NCI-H128 (cell line): ENCODE results near the gene SMIM43.
"Not testable (repeated sequence)": the region's sequence is repeated elsewhere in the genome, so short reads cannot be mapped to it uniquely, and the experiment has no call there.

Experiments used
- DNase-seq: peaks from one replicate; lab custom pipeline; 2025; ENCODE audit not compliant: unreplicated experiment; lab: John Stamatoyannopoulos, UW

The SMIM43 gene

DNA sequence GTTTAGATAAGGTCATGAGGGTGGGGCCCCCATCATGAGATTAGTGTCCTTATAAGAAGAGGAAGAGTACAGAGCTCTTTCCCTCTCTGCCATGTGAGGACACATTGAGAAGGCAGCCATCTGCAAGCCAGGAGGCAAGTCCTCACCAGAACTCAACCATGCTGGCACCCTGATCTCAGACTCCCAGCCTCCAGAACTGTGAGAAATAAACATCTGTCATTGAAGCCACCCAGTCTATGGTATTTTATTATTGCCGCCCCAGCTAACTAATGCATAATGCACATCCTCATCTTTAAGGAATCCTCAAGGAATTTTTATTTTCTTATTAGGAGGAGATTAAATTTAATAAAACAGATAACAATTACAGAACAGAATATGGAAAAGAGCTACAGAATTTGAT, 19.4 kb upstream of the SMIM43 start:
- DNase-seq: no peak

DNA sequence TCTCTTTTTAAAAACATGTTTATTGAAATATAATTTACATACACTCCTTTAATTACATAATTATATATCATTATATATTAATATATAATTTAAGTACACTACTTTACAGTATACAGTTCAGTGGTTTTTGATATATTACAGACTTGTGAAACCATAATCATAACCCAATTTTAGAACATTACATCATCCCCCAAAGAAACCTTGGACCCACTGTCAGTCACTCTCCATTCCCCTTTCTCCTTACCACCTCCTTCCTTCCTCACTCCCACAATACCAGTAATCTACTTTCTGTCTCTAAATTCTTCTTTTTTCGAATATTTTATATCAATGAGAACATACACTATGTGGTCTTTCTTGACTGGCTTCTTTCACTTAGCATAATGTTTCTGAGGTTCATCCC, 18.2 kb upstream of the SMIM43 start:
- DNase-seq: no peak

DNA sequence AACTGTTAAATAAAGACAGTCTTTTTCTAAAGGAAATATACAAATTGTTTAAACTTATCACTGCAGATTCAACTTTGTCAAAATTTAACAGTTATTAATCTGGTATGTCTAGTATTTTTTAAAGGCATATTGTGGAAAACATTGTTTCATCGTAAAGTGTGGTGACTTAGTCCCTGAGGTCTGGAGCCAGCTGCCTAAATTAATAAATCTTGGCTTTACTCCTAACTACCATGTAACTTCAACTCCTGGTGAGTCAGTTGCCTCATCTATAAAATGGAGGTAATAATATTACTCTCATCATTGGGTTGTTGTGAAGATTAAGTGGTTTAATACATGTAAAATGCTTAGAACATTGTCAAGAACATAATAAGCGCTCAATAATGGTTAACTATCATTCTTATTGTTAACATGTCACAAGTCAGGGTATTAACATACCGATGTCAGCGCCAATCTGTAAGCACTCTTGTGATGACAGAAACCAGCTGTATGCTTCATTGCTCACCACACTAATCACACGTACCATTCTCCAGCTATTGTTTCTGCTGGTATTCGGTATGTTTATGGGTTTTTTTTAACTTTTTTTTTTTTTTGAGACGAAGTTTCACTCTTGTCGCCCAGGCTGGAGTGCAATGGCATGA, 14.1 kb upstream of the SMIM43 start:
- DNase-seq: no peak

DNA sequence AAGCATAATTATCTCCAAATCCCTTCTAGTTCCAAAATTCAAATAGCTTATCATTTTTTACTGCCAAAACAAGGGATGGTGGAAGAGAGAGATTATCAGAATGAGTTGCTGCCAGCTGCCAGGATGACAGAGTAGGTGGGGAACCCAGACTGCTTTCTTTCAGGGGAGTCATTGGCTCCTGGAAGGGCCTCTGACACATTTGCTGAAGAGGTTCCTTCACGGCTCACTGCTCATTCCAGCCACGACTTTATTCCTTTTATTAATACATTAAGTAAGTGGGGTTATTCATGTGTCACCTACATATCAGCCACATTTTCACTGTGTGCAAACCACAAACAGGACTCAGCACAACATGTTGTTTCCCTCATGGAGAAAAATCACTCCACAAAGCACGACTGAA, 12.7 kb upstream of the SMIM43 start:
- DNase-seq: no peak

DNA sequence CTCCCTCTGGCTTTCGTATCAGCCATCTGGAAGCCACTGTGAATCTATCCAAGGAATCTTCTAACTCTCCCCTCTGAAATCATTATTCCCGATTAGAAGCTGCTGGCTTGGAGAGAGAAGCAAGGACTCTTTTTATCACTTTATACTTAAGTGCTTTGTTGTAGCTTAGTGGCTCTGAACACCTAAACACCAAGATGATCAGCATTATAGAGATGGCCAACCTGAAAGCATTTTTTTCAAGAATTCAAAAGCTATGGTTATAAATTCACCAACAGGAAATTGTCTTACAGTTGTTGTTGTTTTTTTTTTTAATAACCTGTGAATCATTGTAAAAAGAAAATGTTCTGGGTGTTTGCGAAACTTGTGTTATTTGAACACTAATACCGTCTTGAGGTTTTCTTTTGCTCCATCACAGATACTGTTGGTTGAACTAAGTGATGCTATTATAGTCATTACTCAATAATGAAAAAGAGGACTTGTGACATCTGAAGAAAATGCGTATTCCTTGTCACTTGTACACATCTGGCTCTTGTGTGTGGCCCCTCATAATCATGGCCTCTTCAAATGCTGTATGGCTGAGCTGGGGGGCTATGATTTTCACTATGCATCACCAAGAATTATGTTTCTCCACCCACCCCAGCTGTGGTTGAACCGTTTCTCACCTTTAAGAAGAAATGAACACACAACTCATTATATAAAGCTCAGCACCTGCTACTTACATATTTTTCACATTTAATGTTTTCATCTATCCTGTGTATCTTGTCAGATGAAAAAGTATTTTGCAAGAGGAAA, 11.8 kb upstream of the SMIM43 start:
- no peak for DNase-seq

DNA sequence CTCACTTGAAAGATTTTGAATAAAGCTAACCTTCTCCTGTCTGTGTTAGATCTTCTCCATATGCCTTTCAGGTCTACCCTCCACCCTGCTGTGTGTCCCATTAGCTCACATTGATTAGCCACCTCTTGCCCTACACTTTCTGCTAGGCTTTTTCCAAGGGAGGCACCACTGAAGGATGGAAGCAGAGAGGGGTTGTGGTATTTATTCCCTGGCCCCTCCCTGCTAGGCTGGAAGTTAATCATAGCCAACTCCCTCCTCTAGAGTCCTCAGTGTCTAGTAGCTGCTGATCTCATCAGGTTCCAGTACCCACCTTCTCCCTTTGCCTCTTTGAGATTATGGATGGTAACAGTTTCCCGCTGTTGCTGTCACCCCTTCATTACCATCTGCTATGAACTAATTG, 8.9 kb upstream of the SMIM43 start:
- no peak for DNase-seq

DNA sequence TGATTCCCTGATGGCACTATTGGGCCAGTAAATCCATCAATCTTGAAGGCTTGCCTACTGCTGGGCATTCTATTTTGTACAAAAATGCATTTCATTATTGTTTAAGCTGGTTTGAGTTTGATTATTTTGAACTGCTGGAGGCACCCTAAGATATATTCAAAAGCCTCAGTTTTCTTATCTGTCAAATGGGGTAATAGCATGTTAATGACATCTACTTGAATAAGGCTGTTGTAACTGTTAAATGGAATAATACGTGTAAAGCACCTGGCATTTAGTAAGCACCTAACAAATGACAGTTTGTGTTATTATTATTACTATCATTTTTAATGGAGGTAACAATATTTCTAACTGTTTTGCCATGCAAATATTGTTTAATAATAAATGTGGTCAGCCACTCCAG, 6.9 kb upstream of the SMIM43 start:
- no peak for DNase-seq

DNA sequence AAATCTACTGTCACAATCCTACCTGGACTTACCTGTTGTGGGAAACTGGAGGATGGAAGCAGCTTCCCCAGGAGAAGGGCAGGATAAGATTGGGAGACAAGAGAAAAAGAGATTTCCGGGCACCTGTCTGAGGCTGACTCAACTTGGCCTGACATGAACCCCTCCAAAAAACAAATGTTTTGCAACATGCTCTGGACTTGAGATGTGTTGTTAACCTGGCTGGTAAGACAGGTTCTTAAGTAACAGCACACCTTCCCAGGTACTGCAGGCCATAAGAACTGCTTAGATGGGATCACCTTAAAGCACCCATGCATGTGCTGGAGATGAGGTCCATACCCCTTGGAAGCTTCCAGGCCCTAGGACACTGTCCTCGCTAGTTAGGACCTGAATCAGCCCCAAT, 4.4 kb upstream of the SMIM43 start:
- DNase-seq: no peak

DNA sequence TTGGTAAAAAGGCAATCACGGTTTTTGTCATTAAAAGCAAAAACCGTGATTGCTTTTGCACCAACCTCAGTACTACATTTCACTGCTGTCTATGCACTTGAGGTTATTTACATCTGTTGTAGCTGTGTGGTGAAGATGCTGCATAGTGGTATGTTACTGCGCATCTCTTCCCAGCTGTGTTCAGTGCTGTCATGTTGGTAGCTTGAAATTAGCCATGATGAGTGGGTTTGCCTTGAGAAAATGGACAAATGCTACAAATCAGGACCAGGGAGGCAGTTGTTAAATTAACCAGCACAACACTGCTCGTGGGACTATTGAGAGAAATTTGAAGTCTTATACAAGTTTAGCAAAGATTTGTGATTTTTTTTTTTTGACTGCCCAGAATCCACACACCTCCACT, 2.2 kb upstream of the SMIM43 start:
- DNase-seq: no peak

DNA sequence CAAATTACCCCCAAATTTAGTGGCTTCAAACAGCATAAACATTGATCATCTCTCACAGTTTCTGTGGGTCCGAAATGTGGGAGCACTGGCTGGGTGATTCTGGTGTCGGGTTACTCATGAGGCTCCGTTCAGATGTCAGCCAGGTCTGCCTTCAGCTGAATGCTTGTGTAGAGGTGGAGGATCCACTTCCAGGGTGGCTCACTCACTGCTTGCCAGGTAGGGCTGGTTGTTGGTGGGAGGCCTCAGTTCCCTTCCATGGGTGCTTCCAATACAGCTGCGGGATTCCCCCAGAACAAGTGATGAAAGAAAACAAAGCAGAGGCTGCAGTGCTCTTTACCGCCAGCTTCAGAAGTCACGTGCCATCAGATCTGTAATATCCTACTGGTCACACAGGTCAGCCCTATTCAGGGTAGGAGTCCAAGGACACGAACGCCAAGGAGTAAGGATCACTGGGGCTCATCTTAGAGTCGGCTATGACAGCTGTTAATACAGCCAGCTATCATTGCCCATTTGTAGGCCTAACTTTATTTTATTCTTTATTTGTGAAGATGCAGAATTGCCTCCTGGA, 1.1 kb upstream of the SMIM43 start:
- no peak for DNase-seq

DNA sequence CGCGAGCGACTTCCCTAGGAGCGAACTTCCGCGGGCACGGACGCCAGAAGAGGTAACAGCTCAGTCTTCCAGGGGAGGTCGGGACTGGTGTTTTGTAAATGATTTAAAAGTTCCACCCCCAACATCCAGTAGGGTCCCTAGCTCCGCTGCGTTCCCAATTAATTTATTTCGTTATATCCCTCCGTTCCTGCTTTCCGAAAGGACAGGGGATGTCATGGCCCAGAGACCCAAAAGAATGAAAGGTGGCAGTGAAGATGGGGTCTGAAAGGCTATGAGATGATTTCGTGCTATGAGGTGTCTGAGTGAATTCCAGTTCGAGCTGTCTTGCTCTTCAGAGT, 373 bp upstream of the SMIM43 start:
- no peak for DNase-seq

DNA sequence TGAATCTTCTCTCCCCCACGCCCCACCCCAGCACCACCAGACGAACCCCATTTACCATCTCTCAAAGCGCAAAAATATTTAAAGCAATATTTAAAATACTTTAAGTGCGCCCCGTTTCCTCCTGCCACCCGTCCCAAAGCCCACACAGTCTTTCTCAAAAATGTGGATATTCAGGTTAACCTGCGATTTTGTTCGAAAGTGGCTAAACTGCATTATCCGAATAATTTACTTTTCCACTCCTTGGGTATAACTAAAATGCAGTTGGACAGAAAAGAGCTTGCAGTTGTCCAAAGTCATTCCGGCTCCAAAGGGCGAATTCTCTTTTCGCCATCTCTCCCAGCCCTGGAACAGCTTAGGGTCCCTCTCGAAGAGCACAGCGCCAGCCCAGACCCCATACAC, 662 bp downstream of the SMIM43 start:
- no peak for DNase-seq

DNA sequence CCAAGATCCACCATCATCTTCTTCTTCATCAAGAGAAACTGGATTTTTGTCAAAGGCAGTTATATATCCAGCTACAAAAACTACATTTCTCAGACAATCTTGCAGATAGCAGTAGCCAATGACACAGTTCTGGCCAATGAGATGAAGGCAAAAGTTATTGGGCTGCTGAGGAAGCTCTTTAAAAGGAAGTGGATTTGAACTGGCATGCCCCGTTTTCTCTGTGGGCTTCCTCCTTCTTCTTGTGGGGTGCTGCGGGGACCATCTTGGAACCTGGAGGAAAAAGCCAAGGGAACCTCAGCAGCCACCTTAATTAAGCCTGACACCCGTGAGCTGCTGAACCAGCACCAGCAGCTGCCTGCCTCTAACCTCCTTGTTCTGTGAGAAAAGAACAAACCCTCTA, 4.8 kb downstream of the SMIM43 start:
- no peak for DNase-seq

DNA sequence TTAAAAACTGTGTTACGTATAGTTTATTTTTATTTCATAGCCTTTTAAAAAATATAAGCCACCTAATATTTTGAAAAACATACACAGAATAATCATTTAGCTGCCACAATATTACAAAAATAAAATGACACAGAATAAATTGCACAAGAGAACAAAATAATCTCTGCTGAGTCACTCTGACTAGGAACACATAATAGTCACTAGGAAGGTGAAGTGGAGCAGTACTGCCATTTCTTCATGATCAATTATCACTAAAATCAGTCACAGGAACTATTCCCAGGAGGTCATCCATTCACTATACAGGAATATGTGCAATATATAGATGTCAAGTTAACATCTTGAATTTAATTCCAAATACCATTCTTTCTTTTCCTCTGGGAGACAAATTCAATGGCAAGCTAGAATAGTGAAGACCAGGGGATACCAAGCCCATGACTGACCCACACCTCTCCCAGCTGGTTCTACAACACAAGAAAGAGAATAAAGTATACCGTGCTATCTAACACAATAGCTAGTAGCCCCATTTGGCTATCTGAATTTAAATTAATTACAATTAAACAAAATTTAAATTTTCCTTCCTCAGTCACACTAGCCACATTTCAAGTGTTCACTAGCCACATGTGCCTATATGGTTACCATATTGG, 5.9 kb downstream of the SMIM43 start:
- DNase-seq: no peak

DNA sequence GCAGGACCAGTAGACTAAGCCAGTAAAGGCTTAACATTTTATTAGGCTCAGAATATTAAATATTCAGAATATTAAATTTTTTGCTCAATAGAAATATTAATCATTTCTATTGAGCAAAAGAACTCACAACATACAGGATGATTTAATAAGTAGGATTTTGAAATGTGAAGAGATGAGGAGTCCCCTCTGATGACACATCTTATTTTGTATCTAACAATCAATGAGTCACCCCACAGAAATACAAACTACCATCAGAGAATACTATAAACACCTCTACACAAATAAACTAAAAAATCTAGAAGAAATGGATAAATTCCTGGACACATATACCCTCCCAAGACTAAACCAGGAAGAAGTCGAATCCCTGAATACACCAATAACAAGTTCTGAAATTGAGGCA, 12.8 kb downstream of the SMIM43 start:
- not testable (repeated sequence) for DNase-seq

DNA sequence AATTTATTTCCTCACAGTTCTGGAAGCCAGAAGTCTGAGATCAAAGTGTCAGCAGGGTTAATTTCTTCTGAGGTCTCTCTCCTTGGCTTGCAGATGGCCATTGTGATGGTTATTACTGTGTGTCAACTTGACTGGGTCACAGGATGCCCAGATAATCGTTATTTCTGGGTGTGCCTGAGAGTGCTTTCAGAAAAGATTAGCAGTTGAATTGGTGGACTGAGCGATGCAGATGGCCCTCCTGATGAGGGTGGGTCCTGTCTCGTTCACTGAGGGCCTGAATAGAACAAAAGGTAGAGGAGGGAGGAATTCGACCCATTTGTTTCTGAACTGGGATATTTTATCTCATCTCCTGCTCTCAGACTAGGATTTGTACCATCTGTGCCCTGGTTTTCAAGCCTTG, 15.7 kb downstream of the SMIM43 start:
- DNase-seq: no peak

DNA sequence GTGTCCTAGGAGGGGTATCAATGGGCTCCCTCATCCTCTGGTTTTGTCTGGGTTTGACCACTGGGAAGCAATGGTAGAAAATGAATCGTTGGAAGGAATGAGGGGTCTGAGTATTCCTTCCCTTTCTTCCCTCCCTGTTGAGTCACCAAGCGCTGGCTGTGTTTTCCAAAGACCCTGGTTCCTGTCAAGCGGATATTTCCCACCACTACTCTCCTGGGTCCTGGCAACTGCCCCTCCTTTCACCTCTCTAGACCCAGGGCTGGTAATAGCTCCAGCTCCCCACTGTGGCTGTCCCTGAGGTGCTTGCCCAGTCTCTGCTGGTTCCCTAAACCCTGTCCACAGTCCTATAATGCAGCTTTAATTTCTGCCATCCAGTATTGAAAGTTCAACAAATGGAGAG, 22.2 kb downstream of the SMIM43 start:
- DNase-seq: no peak

DNA sequence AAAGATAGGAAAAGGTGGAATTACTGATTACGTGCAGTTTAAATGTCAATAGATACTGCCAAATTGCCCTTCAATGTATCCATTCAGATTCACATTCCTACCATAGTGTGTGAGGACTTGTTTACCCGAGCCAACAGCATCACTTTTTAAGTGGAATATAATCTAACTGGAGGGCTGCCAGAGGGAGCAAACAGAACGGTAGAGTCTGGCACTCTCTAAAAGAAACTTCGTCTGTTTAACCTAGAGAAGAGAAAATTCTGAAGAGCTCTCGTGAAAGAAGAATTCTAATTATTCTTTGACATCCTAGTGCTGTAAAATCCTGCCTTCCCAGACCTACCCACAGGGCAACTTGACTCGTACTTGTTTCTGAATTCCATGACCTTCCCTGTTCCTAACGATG, 23.2 kb downstream of the SMIM43 start:
- no peak for DNase-seq

DNA sequence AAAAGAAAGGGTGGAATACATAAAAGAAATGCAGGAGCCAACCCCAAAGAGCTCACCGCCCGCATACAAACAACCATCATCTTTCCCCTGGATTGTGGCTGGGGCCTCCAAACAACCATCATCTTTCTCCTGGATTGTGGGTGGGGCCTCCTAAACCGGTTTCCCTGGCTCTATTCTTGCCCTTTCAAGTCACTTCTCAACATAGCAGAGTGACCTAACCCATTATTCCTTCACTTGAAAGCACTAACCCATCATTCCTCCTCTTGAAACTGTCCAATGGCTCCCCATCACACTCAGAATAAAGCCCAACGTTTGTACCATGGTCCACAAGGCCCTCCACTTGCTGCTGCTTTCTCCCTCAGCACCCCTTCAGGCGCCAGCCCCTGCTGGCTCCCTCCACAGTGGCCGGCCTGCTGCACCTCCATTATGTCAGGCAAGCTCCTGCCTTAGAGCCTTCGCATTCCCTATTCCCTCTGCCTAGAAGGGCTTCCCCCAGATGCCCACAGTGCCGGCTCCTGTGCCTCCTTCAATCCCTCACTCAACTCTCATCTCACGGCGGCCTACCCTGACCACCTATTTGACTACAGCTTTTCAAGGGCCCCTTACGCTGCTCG, 24.1 kb downstream of the SMIM43 start:
- DNase-seq: no peak

DNA sequence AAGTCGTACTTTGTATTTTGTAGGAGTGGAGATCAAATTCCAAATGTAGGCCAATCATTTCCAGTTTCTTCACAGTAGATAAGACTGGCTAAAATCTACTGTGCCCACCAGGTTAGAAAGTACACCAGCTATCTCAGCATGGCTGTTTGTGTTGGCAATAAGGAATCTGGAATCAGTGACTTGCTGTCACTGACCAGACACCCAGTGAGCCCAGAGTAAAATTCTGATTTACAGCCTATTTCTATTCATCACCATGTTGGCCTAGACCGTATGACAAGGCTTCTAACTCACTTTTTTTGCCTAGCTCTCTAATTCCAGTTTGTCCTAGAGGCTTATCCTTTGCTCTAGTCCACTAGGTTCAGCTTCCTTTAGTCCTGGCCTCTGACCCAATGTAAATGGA, 25.4 kb downstream of the SMIM43 start:
- no peak for DNase-seq

DNA sequence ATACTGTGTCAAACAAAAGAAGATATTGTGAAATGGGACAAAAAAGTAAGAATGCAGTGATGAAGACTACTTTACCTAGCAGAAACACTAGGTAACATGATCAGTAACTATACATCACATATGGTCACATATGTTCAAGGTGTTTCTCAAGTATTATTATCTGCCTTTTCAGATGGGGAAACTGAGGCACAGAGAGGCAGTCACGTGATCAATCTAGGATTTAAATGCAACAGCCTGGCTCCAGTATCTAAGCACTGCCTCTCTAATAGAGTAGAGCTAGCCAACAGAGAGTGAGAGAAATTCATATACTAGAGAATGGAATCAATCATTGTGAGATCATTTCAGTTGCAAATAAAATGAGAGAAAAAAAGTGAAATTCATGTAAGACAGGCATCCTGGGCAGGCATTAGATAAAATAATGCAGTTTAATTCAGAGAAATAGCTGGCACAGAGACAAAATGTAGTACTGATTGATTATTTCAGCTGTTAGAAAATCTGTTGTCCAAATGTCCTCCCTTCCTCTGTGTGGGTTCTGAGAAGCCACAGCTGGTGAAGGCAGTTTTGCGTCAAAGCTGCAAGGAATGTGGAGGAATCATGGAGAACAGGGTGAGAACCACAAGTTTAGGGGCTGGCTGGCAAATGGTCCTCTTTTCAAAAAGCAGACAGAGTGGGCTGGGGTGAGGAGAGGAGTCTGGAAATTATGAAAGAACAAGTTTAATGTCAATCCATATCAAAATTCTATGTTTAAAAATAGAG, 26.0 kb downstream of the SMIM43 start:
- DNase-seq: no peak
